Liver (tissue), 9 donors: ENCODE measurements around the gene CENPU. TPM values are rescaled to one million over a fixed set of nuclear protein-coding genes. Genes with fewer than 3 reads are reported as not detected.

ENCODE experiments used
- DNase-seq: peaks from one replicate; pipeline ENCODE4 v3.0.0-alpha.2; 2017; ENCODE audit warnings: low spot score
- H3K27ac ChIP-seq, 2 donors: one replicate each; pipeline ENCODE4 v1.7.0; 2013; ENCODE audit warnings: inconsistent platforms in 2 of 2, low read length in 2 of 2, control low read depth in 1 of 2, low read depth in 1 of 2, mild to moderate bottlenecking in 1 of 2
- H3K27me3 ChIP-seq, 4 donors: one replicate each; pipeline versions ENCODE4 v1.6.1 to v1.7.0; 2013; ENCODE audit warnings: low read length in 3 of 4, inconsistent platforms in 1 of 4, mild to moderate bottlenecking in 1 of 4, moderate library complexity in 1 of 4; ENCODE audit not compliant: control insufficient read depth in 4 of 4, insufficient read depth in 4 of 4
- H3K36me3 ChIP-seq, 4 donors: one replicate each; pipeline versions ENCODE4 v1.6.1 to v1.7.0; 2013; ENCODE audit warnings: low read length in 3 of 4, mild to moderate bottlenecking in 3 of 4, low read depth in 1 of 4, moderate library complexity in 1 of 4; ENCODE audit not compliant: control insufficient read depth in 4 of 4, insufficient read depth in 3 of 4
- H3K4me1 ChIP-seq, 4 donors: one replicate each; pipeline versions ENCODE4 v1.6.1 to v1.7.0; 2013; ENCODE audit warnings: low read length in 3 of 4, mild to moderate bottlenecking in 3 of 4, moderate library complexity in 1 of 4; ENCODE audit not compliant: control insufficient read depth in 4 of 4, insufficient read depth in 4 of 4
- H3K4me3 ChIP-seq, 3 donors: one replicate each; pipeline versions ENCODE4 v1.6.1 to v1.7.0; 2013; ENCODE audit warnings: low read length in 3 of 3, control low read depth in 1 of 3, low read depth in 1 of 3, mild to moderate bottlenecking in 1 of 3
- H3K9ac ChIP-seq, 2 donors: one replicate each; pipeline ENCODE4 v1.7.0; 2013; ENCODE audit warnings: low read length in 2 of 2, mild to moderate bottlenecking in 2 of 2, moderate library complexity in 2 of 2, control low read depth in 1 of 2, low read depth in 1 of 2
- H3K9me3 ChIP-seq, 4 donors: one replicate each; pipeline versions ENCODE4 v1.6.1 to v1.7.0; 2013; ENCODE audit warnings: low read length in 3 of 4; ENCODE audit not compliant: control insufficient read depth in 4 of 4
- EGR1 ChIP-seq, 2 donors: IDR thresholded peaks; 2 replicates each; pipeline ENCODE4 v1.6.1; 2016 to 2018; ENCODE audit warnings: antibody characterized with exemption in 2 of 2, low read depth in 2 of 2
- FOXA1 ChIP-seq: IDR thresholded peaks from 2 replicates; pipeline ENCODE4 v1.6.1; 2016; ENCODE audit warnings: antibody characterized with exemption
- FOXA2 ChIP-seq: IDR thresholded peaks from 2 replicates; pipeline ENCODE4 v1.6.1; 2016; ENCODE audit warnings: antibody characterized with exemption
- GABPA ChIP-seq, 2 donors: IDR thresholded peaks in 1 of 2; conservative IDR thresholded peaks in 1 of 2; 2 replicates each; pipeline ENCODE4 v1.6.1; 2016; ENCODE audit warnings: antibody characterized with exemption in 2 of 2, mild to moderate bottlenecking in 1 of 2, moderate library complexity in 1 of 2
- HNF4A ChIP-seq, 2 donors: conservative IDR thresholded peaks; 2 replicates each; pipeline ENCODE4 v1.6.1; 2016; ENCODE audit warnings: antibody characterized with exemption in 2 of 2, mild to moderate bottlenecking in 2 of 2
- HNF4G ChIP-seq: IDR thresholded peaks from 2 replicates; pipeline ENCODE4 v1.6.1; 2016; ENCODE audit warnings: antibody characterized with exemption
- JUND ChIP-seq, 2 donors: IDR thresholded peaks; 2 replicates each; pipeline ENCODE4 v1.6.1; 2016; ENCODE audit warnings: antibody characterized with exemption in 2 of 2
- NR2F2 ChIP-seq: IDR thresholded peaks from 2 replicates; pipeline ENCODE4 v1.6.1; 2016; ENCODE audit warnings: antibody characterized with exemption
- RAD21 ChIP-seq, 2 donors: IDR thresholded peaks; 2 replicates each; pipeline ENCODE4 v1.6.1; 2016; ENCODE audit warnings: antibody characterized with exemption in 2 of 2, mild to moderate bottlenecking in 2 of 2
- RXRA ChIP-seq, 2 donors: IDR thresholded peaks; 2 replicates each; pipeline ENCODE4 v1.6.1; 2017 to 2018; ENCODE audit warnings: antibody characterized with exemption in 2 of 2, mild to moderate bottlenecking in 1 of 2
- SP1 ChIP-seq: IDR thresholded peaks from 2 replicates; pipeline ENCODE4 v1.6.1; 2018; ENCODE audit warnings: antibody characterized with exemption, mild to moderate bottlenecking
- TAF1 ChIP-seq: conservative IDR thresholded peaks from 2 replicates; pipeline ENCODE4 v1.6.1; 2016; ENCODE audit warnings: antibody characterized with exemption, mild to moderate bottlenecking
- YY1 ChIP-seq: IDR thresholded peaks from 2 replicates; pipeline ENCODE4 v1.6.1; 2016; ENCODE audit warnings: antibody characterized with exemption, mild to moderate bottlenecking
- WGBS: extraction: QIAGEN DNeasy Blood & Tissue Kit; methylation state at CpG from one replicate; pipeline ENCODE4 v1.1.7; 2013; 5-methylcytosine and 5-hydroxymethylcytosine counted together
- polyA plus RNA-seq, 2 donors: library from polyadenylated mRNA; stranded (reverse) in 1 of 2; unstranded in 1 of 2; fragments of 200-250 nt in 1 of 2; fragments of >200 nt in 1 of 2; fragmentation: Nextera tagmentation in 1 of 2; extraction: Ambion mirVana in 1 of 2; gene quantifications; one replicate each; pipeline versions ENCODE4 v1.2.1 to v1.2.3, GENCODE V29; 2013 to 2015
- total RNA-seq, 2 donors: library from RNA; depleted of rRNA; stranded (reverse); fragments of >200 nt; gene quantifications; one replicate each; pipeline ENCODE4 v1.2.3, GENCODE V29; 2014
- TF ChIP-seq, protein P1 (sequence below): IDR thresholded peaks from 2 replicates; pipeline ENCODE4 v1.6.1; 2016; ENCODE audit warnings: antibody characterized with exemption
- TF ChIP-seq, protein P2 (sequence below): IDR thresholded peaks from 2 replicates; pipeline ENCODE4 v1.6.1; 2016; ENCODE audit warnings: antibody characterized with exemption, mild to moderate bottlenecking
- TF ChIP-seq, protein P3 (sequence below): IDR thresholded peaks from 2 replicates; pipeline ENCODE4 v1.6.1; 2016; ENCODE audit warnings: antibody characterized with exemption
- TF ChIP-seq, protein P4 (sequence below): fragments of 150-350 bp; IDR thresholded peaks from 2 replicates; pipeline ENCODE4 v1.5.1; 2017; ENCODE audit warnings: improper control_type of control experiment, low read depth, low read length; ENCODE audit not compliant: missing input control
- TF ChIP-seq, protein P5 (sequence below): IDR thresholded peaks from 2 replicates; pipeline ENCODE4 v1.6.1; 2016; ENCODE audit warnings: antibody characterized with exemption
- donor health status: healthy.
- donor health status: healthy.
- donor health status: healthy.
- donor health status: healthy.
- donor health status: healthy.

The CENPU gene
- total and polyA plus RNA-seq, 4 donors, result 1.2 to 22.0 (median 1.8) TPM

DNA sequence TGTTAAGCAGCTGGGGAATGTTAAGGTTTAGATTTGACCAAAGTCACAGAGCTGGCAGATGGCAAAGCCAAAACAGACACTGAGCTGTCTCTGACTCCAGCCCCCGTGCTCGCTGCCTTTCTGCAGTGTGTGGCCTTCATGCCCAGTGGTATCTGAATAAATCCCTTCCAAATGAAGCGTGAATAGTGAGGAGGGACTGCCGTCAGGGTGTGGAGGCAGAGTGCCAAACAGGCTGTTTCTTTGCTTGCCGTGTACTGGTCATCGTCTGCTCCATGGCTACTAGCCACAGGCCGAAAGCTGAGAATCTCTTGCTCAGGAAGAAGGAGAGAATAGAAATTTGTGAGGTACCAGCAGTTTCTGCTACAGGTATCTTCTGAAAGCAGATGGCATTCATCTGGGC is 64.6 kb downstream of the CENPU start:
- WGBS, result 95% methylated on average over 7 of the region's 7 CpGs
- Histone ChIP-seq H3K36me3 (peaks cover 0 to 15% (median 9%) of the 10 kb centered on the region in 4 donors), H3K4me1 (peaks cover 0 to 11% (median 1%) of the 10 kb centered on the region in 4 donors), H3K9me3 (no peaks in the 10 kb centered on the region), H3K27me3 (no peaks in the 10 kb centered on the region), H3K4me3 (no peak overlapping the region), H3K9ac (no peak overlapping the region), H3K27ac (no peak overlapping the region)
- no peak for TF ChIP-seq HNF4A (conservative IDR thresholded peaks at IDR 0.05)
- no peak for TF ChIP-seq RXRA (IDR thresholded peaks at IDR 0.05)
- TF ChIP-seq, protein P1, sequence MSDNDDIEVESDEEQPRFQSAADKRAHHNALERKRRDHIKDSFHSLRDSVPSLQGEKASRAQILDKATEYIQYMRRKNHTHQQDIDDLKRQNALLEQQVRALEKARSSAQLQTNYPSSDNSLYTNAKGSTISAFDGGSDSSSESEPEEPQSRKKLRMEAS, result no peak
- no peak for TF ChIP-seq FOXA1
- TF ChIP-seq, protein P2, sequence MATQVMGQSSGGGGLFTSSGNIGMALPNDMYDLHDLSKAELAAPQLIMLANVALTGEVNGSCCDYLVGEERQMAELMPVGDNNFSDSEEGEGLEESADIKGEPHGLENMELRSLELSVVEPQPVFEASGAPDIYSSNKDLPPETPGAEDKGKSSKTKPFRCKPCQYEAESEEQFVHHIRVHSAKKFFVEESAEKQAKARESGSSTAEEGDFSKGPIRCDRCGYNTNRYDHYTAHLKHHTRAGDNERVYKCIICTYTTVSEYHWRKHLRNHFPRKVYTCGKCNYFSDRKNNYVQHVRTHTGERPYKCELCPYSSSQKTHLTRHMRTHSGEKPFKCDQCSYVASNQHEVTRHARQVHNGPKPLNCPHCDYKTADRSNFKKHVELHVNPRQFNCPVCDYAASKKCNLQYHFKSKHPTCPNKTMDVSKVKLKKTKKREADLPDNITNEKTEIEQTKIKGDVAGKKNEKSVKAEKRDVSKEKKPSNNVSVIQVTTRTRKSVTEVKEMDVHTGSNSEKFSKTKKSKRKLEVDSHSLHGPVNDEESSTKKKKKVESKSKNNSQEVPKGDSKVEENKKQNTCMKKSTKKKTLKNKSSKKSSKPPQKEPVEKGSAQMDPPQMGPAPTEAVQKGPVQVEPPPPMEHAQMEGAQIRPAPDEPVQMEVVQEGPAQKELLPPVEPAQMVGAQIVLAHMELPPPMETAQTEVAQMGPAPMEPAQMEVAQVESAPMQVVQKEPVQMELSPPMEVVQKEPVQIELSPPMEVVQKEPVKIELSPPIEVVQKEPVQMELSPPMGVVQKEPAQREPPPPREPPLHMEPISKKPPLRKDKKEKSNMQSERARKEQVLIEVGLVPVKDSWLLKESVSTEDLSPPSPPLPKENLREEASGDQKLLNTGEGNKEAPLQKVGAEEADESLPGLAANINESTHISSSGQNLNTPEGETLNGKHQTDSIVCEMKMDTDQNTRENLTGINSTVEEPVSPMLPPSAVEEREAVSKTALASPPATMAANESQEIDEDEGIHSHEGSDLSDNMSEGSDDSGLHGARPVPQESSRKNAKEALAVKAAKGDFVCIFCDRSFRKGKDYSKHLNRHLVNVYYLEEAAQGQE, result no peak
- no peak for TF ChIP-seq RAD21 (IDR thresholded peaks at IDR 0.05)
- TF ChIP-seq HNF4G, result no peak
- TF ChIP-seq NR2F2, result no peak
- TF ChIP-seq FOXA2, result no peak
- TF ChIP-seq SP1, result no peak
- TF ChIP-seq YY1, result no peak
- no peak for TF ChIP-seq GABPA (IDR thresholded peaks at IDR 0.05 in 1 of 2, conservative IDR thresholded peaks at IDR 0.05 in 1 of 2)
- TF ChIP-seq TAF1, result no peak
- TF ChIP-seq, protein P3, sequence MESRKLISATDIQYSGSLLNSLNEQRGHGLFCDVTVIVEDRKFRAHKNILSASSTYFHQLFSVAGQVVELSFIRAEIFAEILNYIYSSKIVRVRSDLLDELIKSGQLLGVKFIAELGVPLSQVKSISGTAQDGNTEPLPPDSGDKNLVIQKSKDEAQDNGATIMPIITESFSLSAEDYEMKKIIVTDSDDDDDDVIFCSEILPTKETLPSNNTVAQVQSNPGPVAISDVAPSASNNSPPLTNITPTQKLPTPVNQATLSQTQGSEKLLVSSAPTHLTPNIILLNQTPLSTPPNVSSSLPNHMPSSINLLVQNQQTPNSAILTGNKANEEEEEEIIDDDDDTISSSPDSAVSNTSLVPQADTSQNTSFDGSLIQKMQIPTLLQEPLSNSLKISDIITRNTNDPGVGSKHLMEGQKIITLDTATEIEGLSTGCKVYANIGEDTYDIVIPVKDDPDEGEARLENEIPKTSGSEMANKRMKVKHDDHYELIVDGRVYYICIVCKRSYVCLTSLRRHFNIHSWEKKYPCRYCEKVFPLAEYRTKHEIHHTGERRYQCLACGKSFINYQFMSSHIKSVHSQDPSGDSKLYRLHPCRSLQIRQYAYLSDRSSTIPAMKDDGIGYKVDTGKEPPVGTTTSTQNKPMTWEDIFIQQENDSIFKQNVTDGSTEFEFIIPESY, result no peak
- DNase-seq, result no peak

DNA sequence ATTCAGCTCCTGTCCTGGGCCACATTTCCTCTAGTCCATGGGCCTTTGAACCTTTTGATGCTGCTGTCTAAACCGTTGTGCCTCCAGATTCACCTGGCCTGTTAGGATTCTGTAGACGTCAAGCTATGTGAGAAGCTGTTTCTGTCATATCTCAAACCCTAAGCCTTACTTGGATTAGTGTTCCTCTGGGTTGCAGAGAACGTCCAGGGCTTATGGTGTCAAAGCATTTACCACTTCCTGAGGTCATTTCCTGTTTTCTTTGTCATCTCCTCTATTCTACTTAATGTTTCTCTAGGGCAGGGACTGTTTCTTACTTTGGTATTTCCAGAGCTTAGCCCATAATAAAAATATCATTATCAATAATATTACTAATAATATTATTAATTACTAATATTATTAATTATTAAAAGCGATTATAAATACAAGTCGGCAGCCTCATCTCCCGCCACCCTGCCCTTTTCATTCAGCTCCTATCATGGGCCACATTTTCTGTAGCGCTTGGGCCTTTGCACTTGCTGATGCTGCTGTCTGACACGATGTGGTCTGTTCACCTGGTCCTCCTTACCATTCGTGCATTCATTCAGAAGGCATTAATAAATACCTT is 65.3 kb downstream of the CENPU start:
- TF ChIP-seq, protein P4, sequence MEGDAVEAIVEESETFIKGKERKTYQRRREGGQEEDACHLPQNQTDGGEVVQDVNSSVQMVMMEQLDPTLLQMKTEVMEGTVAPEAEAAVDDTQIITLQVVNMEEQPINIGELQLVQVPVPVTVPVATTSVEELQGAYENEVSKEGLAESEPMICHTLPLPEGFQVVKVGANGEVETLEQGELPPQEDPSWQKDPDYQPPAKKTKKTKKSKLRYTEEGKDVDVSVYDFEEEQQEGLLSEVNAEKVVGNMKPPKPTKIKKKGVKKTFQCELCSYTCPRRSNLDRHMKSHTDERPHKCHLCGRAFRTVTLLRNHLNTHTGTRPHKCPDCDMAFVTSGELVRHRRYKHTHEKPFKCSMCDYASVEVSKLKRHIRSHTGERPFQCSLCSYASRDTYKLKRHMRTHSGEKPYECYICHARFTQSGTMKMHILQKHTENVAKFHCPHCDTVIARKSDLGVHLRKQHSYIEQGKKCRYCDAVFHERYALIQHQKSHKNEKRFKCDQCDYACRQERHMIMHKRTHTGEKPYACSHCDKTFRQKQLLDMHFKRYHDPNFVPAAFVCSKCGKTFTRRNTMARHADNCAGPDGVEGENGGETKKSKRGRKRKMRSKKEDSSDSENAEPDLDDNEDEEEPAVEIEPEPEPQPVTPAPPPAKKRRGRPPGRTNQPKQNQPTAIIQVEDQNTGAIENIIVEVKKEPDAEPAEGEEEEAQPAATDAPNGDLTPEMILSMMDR, result no peak
- TF ChIP-seq FOXA2, result no peak
- TF ChIP-seq YY1, result no peak
- no peak for TF ChIP-seq HNF4G
- TF ChIP-seq FOXA1, result no peak
- TF ChIP-seq SP1, result no peak
- no peak for TF ChIP-seq TAF1
- no peak for TF ChIP-seq NR2F2
- TF ChIP-seq RAD21 (IDR thresholded peaks at IDR 0.05), result no peak
- TF ChIP-seq EGR1 (IDR thresholded peaks at IDR 0.05; ENCODE audit: low read depth in 2 of 2), result no peak
- TF ChIP-seq, protein P1, result no peak
- TF ChIP-seq, protein P5, sequence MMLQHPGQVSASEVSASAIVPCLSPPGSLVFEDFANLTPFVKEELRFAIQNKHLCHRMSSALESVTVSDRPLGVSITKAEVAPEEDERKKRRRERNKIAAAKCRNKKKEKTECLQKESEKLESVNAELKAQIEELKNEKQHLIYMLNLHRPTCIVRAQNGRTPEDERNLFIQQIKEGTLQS, result no peak
- TF ChIP-seq JUND (IDR thresholded peaks at IDR 0.05), result no peak
- WGBS, result 85% methylated on average over 9 of the region's 9 CpGs
- Histone ChIP-seq H3K27me3 (no peaks in the 10 kb centered on the region), H3K9me3 (no peaks in the 10 kb centered on the region), H3K36me3 (peaks cover 0 to 13% (median 8%) of the 10 kb centered on the region in 4 donors), H3K9ac (no peak overlapping the region), H3K4me3 (no peak overlapping the region), H3K4me1 (peaks cover 0 to 11% (median 1%) of the 10 kb centered on the region in 4 donors), H3K27ac (no peak overlapping the region)
- no peak for DNase-seq
